Activated B cell treated with CpG ODN at 0.5 μM for 24 hours (primary cell): Measurements from ENCODE around the gene ZSCAN21. TPM values are rescaled to one million over a fixed set of nuclear protein-coding genes. Genes with fewer than 3 reads are reported as not detected.

Source experiments
- ATAC-seq: fragments of 200-7000 bp; cut with Tn5 transposase; one replicate; pipeline ENCODE4 v1.10.0; 2021; ENCODE audit warnings: low read depth, mild to moderate bottlenecking, moderate library complexity
- CTCF ChIA-PET: fragments of 350-600 bp; sonication (Branson Sonifier 250); formaldehyde crosslinking; loops from one replicate; lab custom pipeline; 2021; ENCODE audit warnings: antibody characterized with exemption; lab: Charles Lee
- POLR2A ChIA-PET: fragments of 350-600 bp; sonication (Branson Sonifier 250); formaldehyde crosslinking; loops from one replicate; lab custom pipeline; 2021; ENCODE audit warnings: antibody characterized with exemption; lab: Charles Lee
- DNase-seq: peaks from one replicate; pipeline ENCODE4 v3.0.0; 2022
- H3K27ac Mint-ChIP-seq: one replicate; pipeline ENCODE4 v1.8.0; 2020; ENCODE audit warnings: mixed read lengths
- H3K27me3 Mint-ChIP-seq: one replicate; pipeline ENCODE4 v1.8.0; 2021; ENCODE audit warnings: mixed read lengths
- H3K36me3 Mint-ChIP-seq: one replicate; pipeline ENCODE4 v1.8.0; 2021; ENCODE audit warnings: low read depth, mixed read lengths
- H3K4me1 Mint-ChIP-seq: one replicate; pipeline ENCODE4 v1.8.0; 2021; ENCODE audit warnings: mixed read lengths
- H3K4me3 Mint-ChIP-seq: one replicate; pipeline ENCODE4 v1.8.0; 2020; ENCODE audit warnings: mild to moderate bottlenecking, mixed read lengths
- H3K9me3 Mint-ChIP-seq: one replicate; pipeline ENCODE4 v1.8.0; 2020; ENCODE audit warnings: mixed read lengths
- CTCF ChIP-seq: fragments of 200-600 bp; IDR thresholded peaks from one replicate; pipeline ENCODE4 v1.8.0; 2022; ENCODE audit warnings: antibody characterized with exemption, mild to moderate bottlenecking
- intact Hi-C: fragments of 100-400 bp; cut with micrococcal nuclease; formaldehyde crosslinking; loops from one replicate; pipeline ENCODE4 v1.15.1; 2024
- total RNA-seq: library from RNA; stranded (reverse); gene quantifications from 2 replicates; pipeline ENCODE4 v1.2.3, GENCODE V29; 2022

ZSCAN21 gene
- total RNA-seq, 1 donor from 2014 or later = 11.3 TPM

- no peak for TF ChIP-seq CTCF
- no peak overlapping the region for H3K4me3 Mint-ChIP-seq
- ChIA-PET POLR2A (interaction anchor here (0.6 kb wide), 1 partner anchor 87 kb away, joined by 5 read pairs; no protein-coding TSS in a partner anchor), CTCF (no interaction called here)
- DNase-seq (no peak), ATAC-seq (no peak)
- H3K9me3 Mint-ChIP-seq = peaks cover 20% of the 10 kb centered on the region
- no peak overlapping the region for H3K27ac Mint-ChIP-seq
- peaks cover 3% of the 10 kb centered on the region for H3K4me1 Mint-ChIP-seq
- intact Hi-C loops = no loop called here
- H3K27me3 Mint-ChIP-seq = no peaks in the 10 kb centered on the region
- peaks cover 83% of the 10 kb centered on the region for H3K36me3 Mint-ChIP-seq
Observed at GRCh38 chr7:100072462-100072861, 22.9 kb downstream of the ZSCAN21 start.

DNA sequence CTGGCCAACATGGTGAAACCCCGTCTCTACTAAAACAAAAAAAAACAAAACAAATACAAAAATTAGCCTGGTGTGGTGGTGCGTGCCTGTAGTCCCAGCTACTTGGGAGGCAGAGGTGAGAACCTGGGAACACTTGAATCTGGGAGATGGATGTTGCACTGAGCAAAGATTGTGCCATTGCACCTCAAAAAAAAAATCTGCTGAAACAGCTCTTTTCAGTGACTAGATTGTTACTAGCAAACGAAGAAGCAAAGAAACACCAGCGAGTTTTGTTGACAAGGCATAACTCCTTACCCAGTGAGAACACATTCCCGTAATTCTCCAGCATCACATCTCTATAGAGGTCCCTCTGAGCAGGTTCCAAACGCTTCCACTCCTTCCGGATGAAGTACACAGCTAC is 25.3 kb downstream of the ZSCAN21 start:
- intact Hi-C loops = no loop called here
- Mint-ChIP-seq H3K27me3 (no peaks in the 10 kb centered on the region), H3K4me3 (no peak overlapping the region), H3K27ac (no peak overlapping the region), H3K9me3 (peaks cover 20% of the 10 kb centered on the region), H3K4me1 (peaks cover 3% of the 10 kb centered on the region), H3K36me3 (peaks cover 84% of the 10 kb centered on the region)
- DNase-seq (no peak), ATAC-seq (no peak)
- no peak for TF ChIP-seq CTCF
- POLR2A ChIA-PET = no interaction called here
- CTCF ChIA-PET = no interaction called here

GRCh38 chr7:100075418-100075817 is 25.8 kb downstream of the ZSCAN21 start:
- no peak for DNase-seq
- H3K4me3 Mint-ChIP-seq = no peak overlapping the region

DNA sequence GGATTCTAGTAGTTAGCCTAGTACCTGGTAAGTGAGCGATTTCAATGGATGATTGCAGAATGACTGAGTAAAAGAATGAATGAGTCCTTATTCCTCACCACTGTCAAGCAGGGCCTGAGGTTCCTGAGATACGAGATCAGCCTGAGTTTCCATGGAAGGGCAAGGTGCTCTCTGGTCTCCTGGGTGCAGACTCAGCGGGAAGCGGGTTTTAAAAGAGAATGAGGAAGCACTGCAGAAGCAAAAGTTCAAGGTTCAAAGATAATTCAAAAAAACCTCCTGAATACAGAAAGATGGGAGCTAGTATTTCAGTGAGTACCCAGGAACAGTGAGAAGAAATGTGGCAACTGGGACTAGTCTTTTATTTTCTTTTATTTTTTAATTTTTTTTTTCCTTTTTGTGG is 27.6 kb downstream of the ZSCAN21 start:
- ChIA-PET CTCF (no interaction called here), POLR2A (interaction anchor here (1.2 kb wide), 1 partner anchor 46 kb away, joined by 5 read pairs; no protein-coding TSS in a partner anchor)
- intact Hi-C loops = no loop called here
- no peak for TF ChIP-seq CTCF
- no peak overlapping the region for H3K27ac Mint-ChIP-seq
- H3K9me3 Mint-ChIP-seq = peaks cover 6% of the 10 kb centered on the region
- peaks cover 68% of the 10 kb centered on the region for H3K36me3 Mint-ChIP-seq
- DNase-seq (no peak), ATAC-seq (no peak)
- H3K27me3 Mint-ChIP-seq = no peaks in the 10 kb centered on the region
- H3K4me3 Mint-ChIP-seq = no peak overlapping the region
- H3K4me1 Mint-ChIP-seq = peaks cover 21% of the 10 kb centered on the region

More at GRCh38 chr7:100075418-100075817, 25.8 kb downstream of the ZSCAN21 start:
- CTCF ChIA-PET = no interaction called here
- peaks cover 8% of the 10 kb centered on the region for H3K4me1 Mint-ChIP-seq
- POLR2A ChIA-PET = interaction anchor here (0.6 kb wide), 1 partner anchor 59 kb away, joined by 3 read pairs; no protein-coding TSS in a partner anchor
- peaks cover 17% of the 10 kb centered on the region for H3K9me3 Mint-ChIP-seq
- no peak for ATAC-seq
- H3K36me3 Mint-ChIP-seq = peaks cover 79% of the 10 kb centered on the region
- H3K27me3 Mint-ChIP-seq = no peaks in the 10 kb centered on the region
- no peak for TF ChIP-seq CTCF
- intact Hi-C loops = no loop called here
- H3K27ac Mint-ChIP-seq = no peak overlapping the region

DNA sequence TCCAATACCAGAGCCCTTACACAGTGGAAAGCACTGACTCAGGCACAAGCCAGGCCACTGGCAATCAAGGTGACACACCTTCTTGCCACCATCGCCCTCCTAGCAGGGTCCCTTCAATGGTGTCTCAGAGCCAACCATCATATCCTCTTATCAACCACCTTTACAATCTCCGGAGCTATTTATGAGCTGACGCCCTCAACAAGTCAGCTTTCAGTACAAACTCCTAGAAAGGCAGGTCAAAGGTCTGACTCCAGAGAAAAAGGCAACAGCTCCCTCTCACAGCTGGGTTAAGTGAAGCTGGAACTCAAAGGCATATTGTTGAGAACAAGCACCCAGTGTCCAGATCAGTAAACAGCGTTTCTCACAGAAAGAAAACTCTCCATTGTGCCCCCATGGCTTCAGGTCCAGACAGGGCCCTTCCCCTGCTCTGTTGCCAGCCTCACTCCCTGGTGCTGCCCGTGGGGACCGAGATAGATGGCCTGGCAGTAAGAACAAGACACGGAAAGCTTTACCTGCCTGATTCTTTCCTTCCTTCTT is 29.5 kb downstream of the ZSCAN21 start:
- peaks cover 51% of the 10 kb centered on the region for H3K36me3 Mint-ChIP-seq

More for the DNA sequence above, 29.5 kb downstream of the ZSCAN21 start:
- Mint-ChIP-seq H3K4me1 (peaks cover 34% of the 10 kb centered on the region), H3K4me3 (no peak overlapping the region), H3K9me3 (no peaks in the 10 kb centered on the region), H3K27ac (no peak overlapping the region), H3K27me3 (no peaks in the 10 kb centered on the region)
- intact Hi-C loops = no loop called here
- ChIA-PET CTCF (no interaction called here), POLR2A (interaction anchor here (0.6 kb wide), 1 partner anchor 64 kb away, joined by 3 read pairs; the partner anchor contains the start of gene ZKSCAN1)
- TF ChIP-seq CTCF = no peak
- ATAC-seq (no peak), DNase-seq (no peak)
